ENCODE results near the gene FBXO11.
"Not testable (repeated sequence)": the region's sequence is repeated elsewhere in the genome, so short reads cannot be mapped to it uniquely, and the experiment has no call there.

The FBXO11 gene

GRCh38 chr2:47899915-47900816 is 6.1 kb downstream of the FBXO11 start:
- FAIRE-seq (peak; percentile 85), DNase-seq (ENCODE audit: insufficient read length, low spot score) (no peak)
- TF ChIP-seq TAF1 (IDR thresholded peaks at IDR 0.05; ENCODE audit: low read depth, low read length) (no peak), POLR2AphosphoS5 (IDR thresholded peaks at IDR 0.05; ENCODE audit: low read depth, low read length) (no peak), POU2F2 (IDR thresholded peaks at IDR 0.05; ENCODE audit: low read depth, low read length) (no peak), PAX5 (IDR thresholded peaks at IDR 0.05; ENCODE audit: insufficient read depth, low read length, severe bottlenecking) (no peak), POLR2A (IDR thresholded peaks at IDR 0.05; ENCODE audit: low read depth, low read length) (no peak), SPI1 (IDR thresholded peaks at IDR 0.05; ENCODE audit: low read depth, low read length) (no peak)

- TF ChIP-seq POU2F2 (IDR thresholded peaks at IDR 0.05; ENCODE audit: low read depth, low read length) (no peak), SPI1 (IDR thresholded peaks at IDR 0.05; ENCODE audit: low read depth, low read length) (peak; percentile 58; the same call in 1 of the 2 replicates)
- no peak for DNase-seq (ENCODE audit: insufficient read length, low spot score)
- no peak for FAIRE-seq
Measured at GRCh38 chr2:47897883-47898731, 8.2 kb downstream of the FBXO11 start.

- FAIRE-seq: peak; percentile 5
- not testable (repeated sequence) for DNase-seq (ENCODE audit: insufficient read length, low spot score)
Measured at GRCh38 chr2:47897191-47897882, 9.0 kb downstream of the FBXO11 start.

GRCh38 chr2:47896450-47896968 is 9.8 kb downstream of the FBXO11 start:
- no peak for FAIRE-seq
- TF ChIP-seq SPI1 (IDR thresholded peaks at IDR 0.05; ENCODE audit: low read depth, low read length) (peak; percentile 53), PAX5 (IDR thresholded peaks at IDR 0.05; ENCODE audit: insufficient read depth, low read length, severe bottlenecking) (no peak)
- no peak for DNase-seq (ENCODE audit: insufficient read length, low spot score)

- peak; percentile 47 for FAIRE-seq
- TF ChIP-seq PAX5 (IDR thresholded peaks at IDR 0.05; ENCODE audit: insufficient read depth, low read length, severe bottlenecking): no peak
- no peak for TF ChIP-seq POLR2A (IDR thresholded peaks at IDR 0.05; ENCODE audit: low read depth, low read length)
- DNase-seq (ENCODE audit: insufficient read length, low spot score): no peak
Measured at GRCh38 chr2:47893771-47894170, 12.5 kb downstream of the FBXO11 start.

GRCh38 chr2:47892338-47892730 is 14.0 kb downstream of the FBXO11 start:
- FAIRE-seq (peak; percentile 9), DNase-seq (ENCODE audit: insufficient read length, low spot score) (no peak)
- TF ChIP-seq PAX5 (IDR thresholded peaks at IDR 0.05; ENCODE audit: insufficient read depth, low read length, severe bottlenecking): no peak
- TF ChIP-seq POU2F2 (IDR thresholded peaks at IDR 0.05; ENCODE audit: low read depth, low read length): no peak
- no peak for TF ChIP-seq POLR2AphosphoS5 (IDR thresholded peaks at IDR 0.05; ENCODE audit: low read depth, low read length)
- no peak for TF ChIP-seq POLR2A (IDR thresholded peaks at IDR 0.05; ENCODE audit: low read depth, low read length)
- TF ChIP-seq SPI1 (IDR thresholded peaks at IDR 0.05; ENCODE audit: low read depth, low read length): no peak
- no peak for TF ChIP-seq TAF1 (IDR thresholded peaks at IDR 0.05; ENCODE audit: low read depth, low read length)

- TF ChIP-seq SPI1 (IDR thresholded peaks at IDR 0.05; ENCODE audit: low read depth, low read length) (no peak), POU2F2 (IDR thresholded peaks at IDR 0.05; ENCODE audit: low read depth, low read length) (no peak), PAX5 (IDR thresholded peaks at IDR 0.05; ENCODE audit: insufficient read depth, low read length, severe bottlenecking) (no peak), TAF1 (IDR thresholded peaks at IDR 0.05; ENCODE audit: low read depth, low read length) (no peak), POLR2A (IDR thresholded peaks at IDR 0.05; ENCODE audit: low read depth, low read length) (no peak), POLR2AphosphoS5 (IDR thresholded peaks at IDR 0.05; ENCODE audit: low read depth, low read length) (no peak)
- FAIRE-seq (no peak), DNase-seq (ENCODE audit: insufficient read length, low spot score) (no peak)
Measured at GRCh38 chr2:47891369-47892337, 14.6 kb downstream of the FBXO11 start.

- DNase-seq (ENCODE audit: insufficient read length, low spot score) (no peak), FAIRE-seq (peak; percentile 78)
- TF ChIP-seq POLR2A (IDR thresholded peaks at IDR 0.05; ENCODE audit: low read depth, low read length): no peak
- TF ChIP-seq POLR2AphosphoS5 (IDR thresholded peaks at IDR 0.05; ENCODE audit: low read depth, low read length): no peak
- no peak for TF ChIP-seq POU2F2 (IDR thresholded peaks at IDR 0.05; ENCODE audit: low read depth, low read length)
- TF ChIP-seq TAF1 (IDR thresholded peaks at IDR 0.05; ENCODE audit: low read depth, low read length): no peak
- no peak for TF ChIP-seq PAX5 (IDR thresholded peaks at IDR 0.05; ENCODE audit: insufficient read depth, low read length, severe bottlenecking)
- no peak for TF ChIP-seq SPI1 (IDR thresholded peaks at IDR 0.05; ENCODE audit: low read depth, low read length)
Measured at GRCh38 chr2:47890711-47891368, 15.5 kb downstream of the FBXO11 start.

Data from GM12891 (cell line).